Measurements from ENCODE around the gene NUDCD3. TPM values are rescaled to one million over a fixed set of nuclear protein-coding genes. Genes with fewer than 3 reads are reported as not detected.

NUDCD3 gene
- total and polyA plus RNA-seq, 4 donors: 15.4 to 30.7 (median 24.3) TPM

GRCh38 chr7:44534087-44534486 lies 43.6 kb upstream of the NUDCD3 start:
- Histone ChIP-seq H3K9ac (ENCODE audit: low read depth in 1 of 2, low read length in 2 of 2) (no peak overlapping the region), H3K27me3 (ENCODE audit: control insufficient read depth in 4 of 4, insufficient read depth in 4 of 4, low read length in 3 of 4) (no peaks in the 10 kb centered on the region), H3K36me3 (ENCODE audit: control insufficient read depth in 4 of 4, insufficient read depth in 3 of 4, low read depth in 1 of 4, low read length in 3 of 4) (peaks cover 0 to 34% (median 21%) of the 10 kb centered on the region in 4 donors), H3K9me3 (ENCODE audit: control insufficient read depth in 4 of 4, low read length in 3 of 4) (no peaks in the 10 kb centered on the region), H3K4me1 (ENCODE audit: control insufficient read depth in 4 of 4, insufficient read depth in 4 of 4, low read length in 3 of 4) (peaks cover 2 to 45% (median 23%) of the 10 kb centered on the region in 4 donors), H3K27ac (ENCODE audit: low read depth in 1 of 2, low read length in 2 of 2) (no peak overlapping the region), H3K4me3 (ENCODE audit: low read depth in 1 of 3, low read length in 3 of 3) (no peak overlapping the region)
- TF ChIP-seq YY1 (IDR thresholded peaks at IDR 0.05): no peak
- TF ChIP-seq HNF4A (conservative IDR thresholded peaks at IDR 0.05): no peak
- no peak for TF ChIP-seq JUND (IDR thresholded peaks at IDR 0.05)
- TF ChIP-seq NR2F2 (IDR thresholded peaks at IDR 0.05): no peak
- no peak for TF ChIP-seq HNF4G (IDR thresholded peaks at IDR 0.05)
- TF ChIP-seq ATF3 (IDR thresholded peaks at IDR 0.05): no peak
- no peak for TF ChIP-seq MAX (IDR thresholded peaks at IDR 0.05)
- TF ChIP-seq FOXA1 (IDR thresholded peaks at IDR 0.05): no peak
- no peak for TF ChIP-seq RAD21 (IDR thresholded peaks at IDR 0.05)
- TF ChIP-seq SP1 (IDR thresholded peaks at IDR 0.05): no peak
- no peak for TF ChIP-seq REST (IDR thresholded peaks at IDR 0.05)
- TF ChIP-seq EGR1 (IDR thresholded peaks at IDR 0.05; ENCODE audit: low read depth in 2 of 2): no peak
- TF ChIP-seq ZBTB33 (IDR thresholded peaks at IDR 0.05): no peak
- no peak for TF ChIP-seq TAF1 (conservative IDR thresholded peaks at IDR 0.05)
- no peak for TF ChIP-seq RXRA (IDR thresholded peaks at IDR 0.05)
- TF ChIP-seq FOXA2 (IDR thresholded peaks at IDR 0.05): no peak
- no peak for TF ChIP-seq CTCF (IDR thresholded peaks at IDR 0.05; ENCODE audit: low read depth, low read length, missing input control)
- WGBS: 66% methylated on average over 5 of the region's 5 CpGs
- no peak for DNase-seq (ENCODE audit: low spot score)

All from liver (tissue), 9 donors.